Caco-2 (cell line): ENCODE results near the gene SPATC1L. TPM values are rescaled to one million over a fixed set of nuclear protein-coding genes. Genes with fewer than 3 reads are reported as not detected.

ENCODE experiments used
- BruUV-seq: library from RNA; stranded (reverse); fragments of 400-500 nt; replicated peaks from 2 replicates; lab custom pipeline; 2021; lab: Mats Ljungman, UMichigan
- CTCF ChIA-PET: fragments of 300-600 bp; sonication (Branson Sonifier 250); formaldehyde crosslinking; loops from one replicate; lab custom pipeline; 2022; ENCODE audit warnings: antibody characterized with exemption; lab: Charles Lee
- POLR2A ChIA-PET: fragments of 300-600 bp; sonication (Branson Sonifier 250); formaldehyde crosslinking; loops from one replicate; lab custom pipeline; 2022; ENCODE audit warnings: antibody characterized with exemption; lab: Charles Lee
- DNase-seq, 2 experiments: peaks; one replicate each; pipeline versions ENCODE4 v3.0.0 to v3.0.0-alpha.2; 2020 to 2022
- H3K27me3 ChIP-seq: replicated peaks from 2 replicates; pipeline ENCODE4 v1.6.0; 2011; ENCODE audit warnings: low read length; ENCODE audit not compliant: control insufficient read depth, insufficient read depth
- H3K36me3 ChIP-seq: 2 replicates; pipeline ENCODE4 v1.5.1; 2011; ENCODE audit warnings: low read length; ENCODE audit not compliant: control insufficient read depth, insufficient read depth
- H3K4me1 ChIP-seq: fragments of 250-450 bp; sonication (Bioruptor Pico); 2 replicates; pipeline ENCODE4 v1.5.1; 2020; ENCODE audit warnings: mild to moderate bottlenecking
- H3K4me3 ChIP-seq: 2 replicates; pipeline ENCODE4 v1.5.1; 2011; ENCODE audit warnings: low read depth, mild to moderate bottlenecking, control low read depth, low read length
- H3K9me3 ChIP-seq: fragments of 250-450 bp; sonication (Bioruptor Pico); 2 replicates; pipeline ENCODE4 v1.5.1; 2020; ENCODE audit warnings: mild to moderate bottlenecking, moderate library complexity
- H3K27ac Mint-ChIP-seq: one replicate; pipeline ENCODE4 v1.8.0; 2022; ENCODE audit warnings: mixed read lengths; ENCODE audit not compliant: unreplicated experiment
- H3K27me3 Mint-ChIP-seq: one replicate; pipeline ENCODE4 v1.8.0; 2022; ENCODE audit warnings: mixed read lengths; ENCODE audit not compliant: insufficient read depth, unreplicated experiment
- H3K36me3 Mint-ChIP-seq: one replicate; pipeline ENCODE4 v1.8.0; 2022; ENCODE audit warnings: mild to moderate bottlenecking, mixed read lengths; ENCODE audit not compliant: insufficient read depth, unreplicated experiment
- H3K4me1 Mint-ChIP-seq: one replicate; pipeline ENCODE4 v1.8.0; 2022; ENCODE audit warnings: low read depth, mixed read lengths; ENCODE audit not compliant: unreplicated experiment
- H3K4me3 Mint-ChIP-seq: one replicate; pipeline ENCODE4 v1.8.0; 2022; ENCODE audit warnings: mild to moderate bottlenecking, moderate library complexity, mixed read lengths; ENCODE audit not compliant: unreplicated experiment
- H3K9me3 Mint-ChIP-seq: one replicate; pipeline ENCODE4 v1.8.0; 2022; ENCODE audit warnings: mixed read lengths; ENCODE audit not compliant: unreplicated experiment
- CTCF ChIP-seq, 2 experiments: fragments of 200-600 bp in 1 of 2; IDR thresholded peaks; 1 replicate in 1 of 2; 2 replicates in 1 of 2; pipeline versions ENCODE4 v1.5.1 to v1.8.0; 2011 to 2022; ENCODE audit warnings: antibody characterized with exemption in 1 of 2, control low read depth in 1 of 2, inconsistent platforms in 1 of 2, low read depth in 1 of 2, low read length in 1 of 2, mild to moderate bottlenecking in 1 of 2, moderate library complexity in 1 of 2; ENCODE audit not compliant: insufficient read depth in 1 of 2, severe bottlenecking in 1 of 2, unreplicated experiment in 1 of 2
- intact Hi-C: fragments of 100-400 bp; cut with micrococcal nuclease; formaldehyde crosslinking; loops from one replicate; pipeline ENCODE4 v1.10.0; 2022; ENCODE audit not compliant: unreplicated experiment
- total RNA-seq: library from RNA; stranded (reverse); gene quantifications from 2 replicates; pipeline ENCODE4 v1.2.3, GENCODE V29; 2022

The SPATC1L gene
- total RNA-seq, 1 experiment from 2014 or later = 3.1 TPM

GRCh38 chr21:46208761-46209721 is 24.8 kb upstream of the SPATC1L start:
- no peaks in the 10 kb centered on the region for H3K27me3 ChIP-seq
- no peak for DNase-seq
- no peak overlapping the region for H3K27ac Mint-ChIP-seq
- no TSS peak for BruUV-seq
- no peaks in the 10 kb centered on the region for H3K4me1 ChIP-seq
- intact Hi-C loops = no loop called here
- no peaks in the 10 kb centered on the region for H3K4me1 Mint-ChIP-seq
- H3K9me3 ChIP-seq = no peaks in the 10 kb centered on the region
- peaks cover 3% of the 10 kb centered on the region for H3K36me3 ChIP-seq
- no peak for TF ChIP-seq CTCF (IDR thresholded peaks at IDR 0.05; ENCODE audit: insufficient read depth in 1 of 2, low read depth in 1 of 2, low read length in 1 of 2, severe bottlenecking in 1 of 2, unreplicated experiment in 1 of 2)
- H3K36me3 Mint-ChIP-seq = peaks cover 37% of the 10 kb centered on the region
- no peaks in the 10 kb centered on the region for H3K27me3 Mint-ChIP-seq
- POLR2A ChIA-PET = no interaction called here
- H3K4me3 Mint-ChIP-seq = no peak overlapping the region
- H3K9me3 Mint-ChIP-seq = no peaks in the 10 kb centered on the region
- H3K4me3 ChIP-seq = no peak overlapping the region
- CTCF ChIA-PET = no interaction called here

GRCh38 chr21:46207920-46208591 is 23.8 kb upstream of the SPATC1L start:
- Mint-ChIP-seq H3K4me1 (no peaks in the 10 kb centered on the region), H3K9me3 (no peaks in the 10 kb centered on the region), H3K27me3 (no peaks in the 10 kb centered on the region), H3K27ac (no peak overlapping the region), H3K36me3 (peaks cover 47% of the 10 kb centered on the region), H3K4me3 (no peak overlapping the region)
- DNase-seq = no peak
- no TSS peak for BruUV-seq
- H3K36me3 ChIP-seq = peaks cover 3% of the 10 kb centered on the region
- intact Hi-C loops = no loop called here
- ChIA-PET POLR2A (no interaction called here), CTCF (interaction anchor here (0.6 kb wide), 1 partner anchor 190 kb away, joined by 3 read pairs; no protein-coding TSS in a partner anchor)
- no peaks in the 10 kb centered on the region for H3K9me3 ChIP-seq
- no peaks in the 10 kb centered on the region for H3K27me3 ChIP-seq
- H3K4me1 ChIP-seq = no peaks in the 10 kb centered on the region
- H3K4me3 ChIP-seq = no peak overlapping the region
- TF ChIP-seq CTCF (IDR thresholded peaks at IDR 0.05; ENCODE audit: insufficient read depth in 1 of 2, low read depth in 1 of 2, low read length in 1 of 2, severe bottlenecking in 1 of 2, unreplicated experiment in 1 of 2) = no peak
